ENCODE measurements around the gene TCERG1L. TPM values are rescaled to one million over a fixed set of nuclear protein-coding genes. Genes with fewer than 3 reads are reported as not detected.

The TCERG1L gene
- total RNA-seq, 2 donors from 2014 or later, result not detected

GRCh38 chr10:131050162-131050766, 261.3 kb downstream of the TCERG1L start:
- ATAC-seq, result no peak
- intact Hi-C loops (cut with DNase I), result no loop called here

GRCh38 chr10:131049016-131049415, 262.5 kb downstream of the TCERG1L start:
- ATAC-seq, result no peak
- DNase-seq, result no peak
- intact Hi-C loops (cut with DNase I), result no loop called here

More at GRCh38 chr10:131050162-131050766, 261.3 kb downstream of the TCERG1L start:
- no peak for DNase-seq

DNA sequence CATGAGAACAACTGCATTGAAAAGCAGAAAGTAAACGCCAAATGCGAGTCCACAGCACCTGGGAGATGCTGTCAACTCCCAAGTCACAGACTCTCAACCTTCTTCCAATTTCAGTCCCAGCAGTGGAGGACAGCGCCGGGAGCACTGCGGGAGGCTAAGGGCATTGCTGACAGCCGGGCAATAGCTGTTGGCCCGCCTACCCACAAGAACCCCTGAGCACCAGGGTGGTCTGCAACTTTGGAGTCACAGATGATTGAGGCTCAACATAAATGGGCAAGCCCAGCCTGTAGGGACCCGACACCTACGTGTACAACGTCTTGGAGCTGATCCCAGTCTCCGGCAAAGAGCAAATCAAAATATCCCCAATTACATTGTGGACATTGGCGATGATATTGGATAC, 262.9 kb downstream of the TCERG1L start:
- intact Hi-C loops (cut with DNase I), result no loop called here
- DNase-seq, result no peak

GRCh38 chr10:131047501-131047900, 264.0 kb downstream of the TCERG1L start:
- intact Hi-C loops (cut with DNase I), result no loop called here
- ATAC-seq, result no peak
- no peak for DNase-seq

More for the DNA sequence above, 262.9 kb downstream of the TCERG1L start:
- no peak for ATAC-seq

DNA sequence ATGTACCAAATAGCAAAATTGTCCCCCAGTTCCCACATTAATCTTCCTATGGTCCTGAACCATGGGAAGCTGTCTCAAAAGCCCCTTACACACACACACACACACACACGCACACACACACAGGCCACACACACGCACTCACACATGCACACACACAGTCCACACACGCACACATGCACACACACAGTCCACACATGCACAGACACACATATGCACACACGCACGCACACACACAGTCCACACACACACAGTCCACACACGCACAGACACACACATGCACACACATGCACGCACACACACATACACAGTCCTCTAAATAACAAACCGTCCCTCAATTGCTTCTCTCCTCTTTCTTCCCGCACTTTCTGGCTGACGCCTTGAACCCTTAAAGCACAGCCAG, 265.3 kb downstream of the TCERG1L start:
- DNase-seq (no peak), ATAC-seq (no peak)
- intact Hi-C loops (cut with DNase I), result no loop called here

DNA sequence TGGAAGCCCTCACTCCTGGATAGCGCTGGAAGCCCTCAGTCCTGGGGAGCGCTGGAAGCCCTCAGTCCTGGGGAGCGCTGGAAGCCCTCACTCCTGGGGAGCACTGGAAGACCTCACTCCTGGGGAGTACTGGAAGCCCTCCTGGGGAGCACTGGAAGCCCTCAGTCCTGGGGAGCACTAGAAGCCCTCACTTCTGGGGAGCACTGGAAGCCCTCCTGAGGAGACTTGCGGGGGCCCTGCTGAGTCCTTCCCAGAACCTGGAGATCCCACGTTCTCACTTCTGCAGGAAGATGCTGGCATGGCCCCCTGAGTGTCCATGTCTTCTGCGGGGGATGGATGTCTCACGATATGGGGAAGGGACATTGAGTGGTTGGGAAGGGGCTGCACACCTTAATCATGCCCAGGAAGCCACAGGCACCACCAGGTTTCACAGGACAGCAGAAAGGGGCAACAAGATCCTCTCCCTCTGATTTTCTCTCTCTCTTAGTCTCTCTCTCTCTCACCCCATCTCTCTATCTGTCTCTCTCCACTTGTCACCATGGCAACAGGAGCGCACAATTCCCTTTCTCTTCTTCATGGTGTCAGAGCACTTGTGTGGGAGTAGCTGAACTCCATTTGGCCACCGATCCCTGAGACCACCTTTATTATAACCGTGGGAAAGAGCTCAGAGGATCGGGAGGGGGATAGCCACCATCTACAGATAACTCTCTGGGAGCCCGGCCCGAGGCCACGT, 267.0 kb downstream of the TCERG1L start:
- ATAC-seq, result no peak
- intact Hi-C loops (cut with DNase I), result no loop called here
- DNase-seq, result no peak

GRCh38 chr10:131043039-131043691, 268.4 kb downstream of the TCERG1L start:
- no peak for DNase-seq
- ATAC-seq, result no peak
- intact Hi-C loops (cut with DNase I), result no loop called here

All from left cardiac atrium (tissue), 4 donors.